T follicular helper cell (primary cell): ENCODE results near the gene AMIGO1.
A peak's percentile ranks its signal among the peaks of the same experiment; 100 is the strongest.

Source experiments
- DNase-seq: peaks from one replicate; pipeline ENCODE4 v3.0.0-alpha.2; 2020; ENCODE audit warnings: low read depth
- total RNA-seq, 2 experiments: gene quantifications; one replicate each; lab custom pipeline; 2026; lab: John Stamatoyannopoulos, UW

Gene AMIGO1
- total RNA-seq, result 10.0 to 40.3 reads per million in 2 experiments

- DNase-seq, result peak; percentile 48
Observed at GRCh38 chr1:109509176-109510134, at the start of gene AMIGO1. TSS of gene AMIGO1 (minus strand) at chr1:109509727. CDS start at chr1:109508912, 815 bp downstream.

GRCh38 chr1:109557520-109557919 is 48.0 kb upstream of the AMIGO1 start:
- DNase-seq, result no peak

GRCh38 chr1:109556563-109556962 is 47.0 kb upstream of the AMIGO1 start:
- DNase-seq, result no peak

- DNase-seq, result peak; percentile 95
Observed at GRCh38 chr1:109548321-109549267, 39.1 kb upstream of the AMIGO1 start, which contains the start of gene GNAI3. TSS of gene GNAI3 (plus strand) at chr1:109548615. CDS start at chr1:109548721, 106 bp downstream.

GRCh38 chr1:109547463-109548320 is 38.2 kb upstream of the AMIGO1 start:
- no peak for DNase-seq

- peak; percentile 87 for DNase-seq
Observed at GRCh38 chr1:109546311-109547109, 37.0 kb upstream of the AMIGO1 start.

GRCh38 chr1:109543988-109544735 is 34.6 kb upstream of the AMIGO1 start:
- no peak for DNase-seq

GRCh38 chr1:109543283-109543987 is 33.9 kb upstream of the AMIGO1 start:
- no peak for DNase-seq

GRCh38 chr1:109542657-109543056 is 33.1 kb upstream of the AMIGO1 start:
- DNase-seq, result no peak

GRCh38 chr1:109541102-109541501 is 31.6 kb upstream of the AMIGO1 start:
- DNase-seq, result no peak

- DNase-seq, result no peak
Observed at GRCh38 chr1:109539676-109540075, 30.1 kb upstream of the AMIGO1 start, which contains the start of gene GPR61. TSS of gene GPR61 (plus strand) at chr1:109539872. CDS start at chr1:109543023, 3,151 bp downstream.

- no peak for DNase-seq
Observed at GRCh38 chr1:109538827-109539555, 29.5 kb upstream of the AMIGO1 start.

GRCh38 chr1:109537450-109538178 is 28.1 kb upstream of the AMIGO1 start:
- no peak for DNase-seq

GRCh38 chr1:109535971-109536491 is 26.5 kb upstream of the AMIGO1 start:
- DNase-seq, result no peak

- no peak for DNase-seq
Observed at GRCh38 chr1:109535481-109535880, 26.0 kb upstream of the AMIGO1 start.

GRCh38 chr1:109534307-109534858 is 24.9 kb upstream of the AMIGO1 start:
- DNase-seq, result no peak
